GM04503 (cell line): ENCODE data around the gene BMX.
A peak's percentile ranks its signal among the peaks of the same experiment; 100 is the strongest.

ENCODE experiments used
- DNase-seq: peaks from one replicate; pipeline ENCODE4 v3.0.0-alpha.2; 2012; ENCODE audit warnings: low read depth

The BMX gene

GRCh38 chrX:15507005-15507404 is 6.4 kb downstream of the BMX start:
- DNase-seq: no peak

GRCh38 chrX:15509845-15510244 is 9.2 kb downstream of the BMX start:
- DNase-seq: no peak

DNA sequence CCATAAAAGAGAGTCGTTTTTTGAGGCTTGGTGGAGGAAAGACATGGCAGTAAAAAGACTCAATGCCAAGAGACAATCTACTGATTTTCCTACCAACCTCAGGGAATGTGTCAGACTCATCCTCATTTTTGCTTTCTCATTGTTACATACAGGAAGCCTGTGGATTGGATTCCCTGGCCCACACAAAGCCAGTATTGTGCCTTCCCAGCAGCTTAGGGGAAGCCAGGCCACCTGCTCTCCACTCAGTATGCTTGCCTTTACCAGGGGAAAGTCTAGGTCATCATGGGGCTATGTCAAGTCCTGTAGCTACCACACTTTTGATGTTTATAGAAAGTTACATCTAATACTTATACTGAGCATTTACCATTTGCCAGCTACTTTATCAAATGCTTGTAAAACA is 11.0 kb downstream of the BMX start:
- DNase-seq: no peak

GRCh38 chrX:15512401-15512965 is 11.9 kb downstream of the BMX start:
- no peak for DNase-seq

DNA sequence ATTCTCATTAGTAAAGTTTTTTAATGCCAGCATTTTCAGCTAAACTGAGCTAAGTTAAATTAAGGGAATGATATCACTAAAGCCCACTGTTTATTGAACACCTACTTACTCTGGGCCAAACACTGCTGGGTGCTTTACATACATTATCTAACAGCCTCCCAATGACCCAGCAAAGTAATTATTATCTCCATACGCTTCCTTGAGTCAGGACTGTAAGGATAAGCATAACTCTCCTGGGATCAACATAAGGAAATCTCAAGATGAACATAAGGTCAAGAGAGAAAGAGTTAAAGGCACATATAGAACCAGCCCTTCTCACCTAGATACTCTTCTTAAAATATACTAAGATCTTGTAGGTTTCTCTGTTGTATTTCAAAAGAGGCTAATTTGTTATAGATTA is 13.7 kb downstream of the BMX start:
- DNase-seq: no peak

DNA sequence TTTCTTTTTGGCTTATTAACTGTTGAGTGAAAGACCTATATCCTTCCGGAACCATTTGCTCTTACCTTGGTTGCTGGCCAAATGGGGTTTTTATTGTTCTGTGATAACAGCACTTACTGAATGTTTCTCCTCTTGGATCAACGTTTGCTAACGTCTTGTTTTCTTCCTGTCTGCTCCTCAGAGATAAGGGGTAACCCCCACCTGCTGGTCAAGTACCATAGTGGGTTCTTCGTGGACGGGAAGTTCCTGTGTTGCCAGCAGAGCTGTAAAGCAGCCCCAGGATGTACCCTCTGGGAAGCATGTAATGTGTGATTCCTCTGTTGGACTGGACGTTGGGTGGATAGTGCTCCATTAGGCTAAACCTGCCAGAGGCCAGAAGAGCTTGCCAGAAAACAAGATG is 15.3 kb downstream of the BMX start:
- no peak for DNase-seq

DNA sequence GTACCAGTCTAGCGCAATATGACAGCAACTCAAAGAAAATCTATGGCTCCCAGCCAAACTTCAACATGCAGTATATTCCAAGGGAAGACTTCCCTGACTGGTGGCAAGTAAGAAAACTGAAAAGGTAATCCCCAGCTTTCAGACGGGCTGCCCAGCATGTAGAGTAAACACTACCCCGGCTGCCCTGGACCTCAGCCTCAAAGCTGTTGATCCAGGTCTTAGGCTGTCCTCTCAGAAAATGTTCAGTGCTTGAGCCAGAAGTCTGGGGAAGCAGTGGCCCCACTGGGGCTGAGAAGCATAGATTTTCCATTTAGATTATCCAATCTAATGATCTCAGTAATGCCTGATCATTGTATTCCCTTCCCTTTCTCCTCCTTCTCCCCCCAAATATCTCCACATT is 21.9 kb downstream of the BMX start:
- DNase-seq: no peak

GRCh38 chrX:15523088-15523487 is 22.5 kb downstream of the BMX start:
- no peak for DNase-seq

GRCh38 chrX:15524417-15524816 is 23.8 kb downstream of the BMX start:
- no peak for DNase-seq

DNA sequence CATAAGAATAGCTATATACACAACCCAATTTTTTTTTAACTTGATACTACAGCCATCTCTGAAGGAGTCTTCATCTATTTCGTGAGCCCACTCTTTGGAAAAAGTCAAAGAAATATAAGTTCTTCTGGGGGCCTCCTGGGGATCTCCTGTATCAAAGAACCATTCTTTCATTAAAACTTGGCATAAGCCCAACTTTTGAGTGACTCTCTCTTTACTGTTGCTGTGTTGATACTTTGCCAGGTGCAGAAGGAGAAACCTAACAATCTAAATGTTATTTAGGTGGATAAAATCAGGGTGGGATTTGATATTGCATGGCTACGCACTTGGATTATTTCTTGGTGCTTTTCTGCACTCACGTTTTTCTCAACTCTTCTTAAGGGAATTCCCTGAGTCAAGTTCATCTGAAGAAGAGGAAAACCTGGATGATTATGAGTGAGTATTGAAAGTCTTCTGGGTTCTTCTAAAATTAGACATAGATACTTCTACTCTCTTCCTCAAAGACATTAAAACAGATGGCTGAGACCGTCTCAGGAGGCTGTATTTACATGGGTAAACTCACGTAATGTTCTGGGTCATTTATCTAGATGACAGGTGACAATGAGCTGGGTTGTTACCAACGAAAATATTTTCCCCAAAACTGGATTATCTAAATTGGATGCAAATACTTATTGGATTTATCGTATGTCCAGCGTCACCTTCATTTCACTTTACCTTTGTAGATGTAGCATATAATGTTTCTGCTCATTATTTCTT is 25.2 kb downstream of the BMX start:
- DNase-seq: no peak

GRCh38 chrX:15529165-15529564 is 28.6 kb downstream of the BMX start:
- no peak for DNase-seq

- DNase-seq: no peak
Observed at GRCh38 chrX:15530318-15530717, 29.7 kb downstream of the BMX start.

DNA sequence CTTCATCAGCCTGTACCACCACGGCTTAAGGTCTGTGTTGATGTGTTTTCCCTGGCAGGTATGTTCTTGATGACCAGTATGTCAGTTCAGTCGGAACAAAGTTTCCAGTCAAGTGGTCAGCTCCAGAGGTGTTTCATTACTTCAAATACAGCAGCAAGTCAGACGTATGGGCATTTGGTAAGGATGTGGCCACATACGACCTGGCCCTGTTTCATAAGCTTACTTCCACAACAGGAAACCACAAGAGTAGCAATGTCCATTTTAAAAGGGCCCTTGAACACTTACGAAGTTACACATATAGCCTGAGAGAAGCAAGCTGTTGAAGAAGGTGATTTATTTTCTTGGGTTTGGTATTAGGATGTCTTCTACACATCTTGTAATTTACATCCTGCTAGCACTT is 46.1 kb downstream of the BMX start:
- DNase-seq: no peak

DNA sequence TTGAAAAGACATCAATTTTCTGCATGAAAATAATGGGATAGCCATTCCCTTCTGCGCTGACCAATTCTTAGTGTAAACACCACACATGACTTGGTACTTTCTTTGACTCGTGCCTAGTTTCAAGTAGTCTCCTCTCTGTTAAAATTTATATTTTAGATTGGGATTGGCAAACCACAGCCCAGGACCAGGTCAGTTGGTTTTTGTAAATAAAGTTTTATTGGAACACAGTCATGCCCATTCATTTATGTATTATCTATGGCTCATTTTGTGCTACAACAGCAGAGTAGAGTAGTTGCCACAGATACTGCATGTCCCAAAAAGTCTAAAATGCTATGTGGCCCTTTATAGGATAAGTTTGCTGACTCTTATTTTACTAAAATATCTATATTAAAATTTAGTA is 46.7 kb downstream of the BMX start:
- no peak for DNase-seq

DNA sequence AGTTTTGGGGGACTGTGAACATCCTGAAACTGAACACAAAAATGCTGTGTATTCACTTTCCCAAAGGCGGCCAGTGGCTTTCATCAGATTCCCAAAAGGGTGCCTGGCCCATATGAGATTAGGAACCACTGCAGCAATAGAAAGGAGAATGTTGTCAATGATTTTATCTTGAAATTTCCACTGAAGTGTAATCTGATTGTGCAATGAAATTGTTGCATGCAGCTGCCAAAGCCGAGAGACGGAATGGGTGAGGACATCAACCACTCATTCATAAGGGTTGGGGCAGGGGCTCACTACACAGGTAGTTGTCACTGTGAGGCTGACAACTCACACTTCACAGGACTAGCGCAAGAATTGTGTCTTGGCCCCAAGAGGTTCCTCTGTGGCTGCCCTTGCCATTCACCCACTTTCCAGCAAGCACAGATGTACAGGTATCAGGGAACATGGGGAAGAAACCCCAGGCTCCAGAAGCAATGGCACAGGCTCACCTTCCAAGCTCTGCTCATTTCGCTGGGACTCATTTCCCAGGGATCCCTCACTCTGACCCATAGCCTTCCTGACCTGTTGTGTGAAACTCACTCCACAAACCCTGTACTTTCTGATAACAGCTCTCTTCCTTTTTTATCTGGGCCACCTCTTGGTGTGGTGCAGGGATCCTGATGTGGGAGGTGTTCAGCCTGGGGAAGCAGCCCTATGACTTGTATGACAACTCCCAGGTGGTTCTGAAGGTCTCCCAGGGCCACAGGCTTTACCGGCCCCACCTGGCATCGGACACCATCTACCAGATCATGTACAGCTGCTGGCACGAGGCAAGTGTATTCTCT is 48.8 kb downstream of the BMX start:
- DNase-seq: no peak

GRCh38 chrX:15559227-15559626 is 58.6 kb downstream of the BMX start:
- no peak for DNase-seq

DNA sequence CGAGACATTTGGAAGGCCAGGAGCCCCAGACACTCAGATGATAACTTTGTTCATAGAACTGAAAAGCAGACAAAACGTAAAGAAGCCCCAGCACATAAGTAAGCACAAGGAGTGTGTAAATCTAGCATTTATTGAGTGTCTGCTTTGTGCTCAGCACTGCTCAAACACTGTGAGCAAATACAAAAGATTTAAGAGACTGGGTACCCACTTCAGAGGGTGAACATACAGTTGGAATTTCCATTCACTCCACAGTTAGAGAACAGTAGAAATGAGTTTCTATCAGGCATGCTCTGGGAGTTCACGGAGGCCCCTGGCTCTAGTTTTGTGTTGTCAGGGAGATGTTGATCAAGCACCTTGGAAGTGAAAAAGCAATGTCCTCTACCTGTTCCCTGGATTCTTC is 60.3 kb downstream of the BMX start:
- DNase-seq: no peak

GRCh38 chrX:15563056-15563455 is 62.4 kb downstream of the BMX start:
- no peak for DNase-seq

GRCh38 chrX:15564981-15565579 is 64.5 kb downstream of the BMX start:
- peak; percentile 7 for DNase-seq

DNA sequence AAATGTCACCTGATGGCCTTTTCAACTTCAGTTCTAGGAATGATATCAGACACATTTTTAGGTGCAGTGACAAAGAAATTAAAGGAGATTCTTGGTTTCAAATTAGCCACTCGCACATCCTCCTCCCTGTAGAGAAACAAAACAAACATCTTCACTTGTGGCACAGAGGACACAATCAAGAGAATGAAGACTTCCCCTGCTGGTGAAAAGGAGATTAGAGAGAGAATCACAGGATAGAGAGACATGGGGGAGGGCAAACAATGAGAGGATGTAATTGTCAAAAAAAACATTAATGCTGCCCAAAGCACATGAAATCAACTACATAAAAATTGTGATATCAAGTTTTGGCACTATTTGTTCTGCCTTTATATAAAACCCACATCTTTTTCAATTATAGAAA is 65.6 kb downstream of the BMX start:
- DNase-seq: no peak

GRCh38 chrX:15567267-15567666 is 66.7 kb downstream of the BMX start:
- no peak for DNase-seq

DNA sequence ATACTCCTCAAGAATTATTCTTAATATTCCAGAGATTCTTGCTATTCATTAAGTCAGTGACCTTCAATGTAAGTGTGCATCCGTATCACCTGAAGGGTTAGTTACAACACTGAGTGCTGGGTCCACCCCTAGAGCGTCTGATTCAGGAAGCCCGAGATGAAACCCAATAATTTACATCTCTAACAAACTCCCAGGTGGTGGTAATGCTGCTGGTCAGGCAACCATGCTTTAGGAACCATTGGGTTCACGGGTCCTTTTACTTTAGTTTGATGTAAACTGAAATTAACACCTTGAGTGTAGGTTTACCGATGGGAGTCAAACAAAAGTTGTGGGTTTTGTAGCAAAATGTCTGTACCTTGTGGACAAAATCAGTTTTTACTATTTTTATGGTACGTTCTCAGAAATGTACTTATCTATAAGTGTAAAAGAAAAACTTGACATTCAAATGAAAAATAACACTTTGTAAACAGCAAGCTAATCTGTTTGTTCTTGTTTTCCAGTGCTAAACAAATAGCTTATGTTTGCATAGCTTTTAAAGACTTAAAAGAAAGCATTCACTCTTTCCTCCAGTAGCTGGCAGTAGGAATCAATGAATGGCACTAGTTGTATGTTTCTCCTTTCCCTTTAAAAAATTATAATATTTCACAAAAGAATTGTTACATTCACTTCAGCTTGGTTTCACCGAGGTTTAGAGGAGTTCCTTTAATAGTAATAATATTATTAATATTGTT is 67.4 kb downstream of the BMX start:
- no peak for DNase-seq
